Measurements from ENCODE around the gene SAMD13.

Gene SAMD13

GRCh38 chr1:84307398-84307797, 5.9 kb downstream of the SAMD13 start:
- TF ChIP-seq TAF1 (IDR thresholded peaks at IDR 0.05; ENCODE audit: low read depth) (no peak), TEAD4 (IDR thresholded peaks at IDR 0.05) (no peak), TCF12 (IDR thresholded peaks at IDR 0.05; ENCODE audit: low read depth) (no peak), CREB1 (IDR thresholded peaks at IDR 0.05; ENCODE audit: low read depth) (no peak), RAD21 (IDR thresholded peaks at IDR 0.05; ENCODE audit: low read depth) (no peak), MAX (IDR thresholded peaks at IDR 0.05) (no peak), USF1 (IDR thresholded peaks at IDR 0.05) (no peak), FOXM1 (IDR thresholded peaks at IDR 0.05; ENCODE audit: borderline replicate concordance, low read depth) (no peak), EP300 (IDR thresholded peaks at IDR 0.05; ENCODE audit: borderline replicate concordance) (no peak), CEBPB (IDR thresholded peaks at IDR 0.05) (no peak), YY1 (IDR thresholded peaks at IDR 0.05; ENCODE audit: low read depth) (no peak), EGR1 (IDR thresholded peaks at IDR 0.05) (no peak), ZBTB7A (IDR thresholded peaks at IDR 0.05; ENCODE audit: low read depth) (no peak)

- no peak for TF ChIP-seq RAD21 (IDR thresholded peaks at IDR 0.05; ENCODE audit: low read depth)
- no peak for TF ChIP-seq TEAD4 (IDR thresholded peaks at IDR 0.05)
- no peak for TF ChIP-seq EGR1 (IDR thresholded peaks at IDR 0.05)
- no peak for TF ChIP-seq REST (IDR thresholded peaks at IDR 0.05; ENCODE audit: low read depth)
- TF ChIP-seq CEBPB (IDR thresholded peaks at IDR 0.05) = no peak
- TF ChIP-seq USF1 (IDR thresholded peaks at IDR 0.05) = no peak
- no peak for TF ChIP-seq TCF12 (IDR thresholded peaks at IDR 0.05; ENCODE audit: low read depth)
- no peak for TF ChIP-seq TAF1 (IDR thresholded peaks at IDR 0.05; ENCODE audit: low read depth)
- TF ChIP-seq NFIC (IDR thresholded peaks at IDR 0.05) = no peak
- TF ChIP-seq YY1 (IDR thresholded peaks at IDR 0.05; ENCODE audit: low read depth) = no peak
- TF ChIP-seq EP300 (IDR thresholded peaks at IDR 0.05; ENCODE audit: borderline replicate concordance) = no peak
- TF ChIP-seq MAX (IDR thresholded peaks at IDR 0.05) = no peak
- no peak for TF ChIP-seq FOXM1 (IDR thresholded peaks at IDR 0.05; ENCODE audit: borderline replicate concordance, low read depth)
- TF ChIP-seq CREB1 (IDR thresholded peaks at IDR 0.05; ENCODE audit: low read depth) = no peak
- TF ChIP-seq ZBTB7A (IDR thresholded peaks at IDR 0.05; ENCODE audit: low read depth) = no peak
Measured at GRCh38 chr1:84311296-84311695, 9.8 kb downstream of the SAMD13 start.

GRCh38 chr1:84319662-84320061, 18.2 kb downstream of the SAMD13 start:
- TF ChIP-seq TEAD4 (IDR thresholded peaks at IDR 0.05) (no peak), RAD21 (IDR thresholded peaks at IDR 0.05; ENCODE audit: low read depth) (no peak), REST (IDR thresholded peaks at IDR 0.05; ENCODE audit: low read depth) (no peak), ZBTB7A (IDR thresholded peaks at IDR 0.05; ENCODE audit: low read depth) (no peak), YY1 (IDR thresholded peaks at IDR 0.05; ENCODE audit: low read depth) (no peak), CREB1 (IDR thresholded peaks at IDR 0.05; ENCODE audit: low read depth) (no peak), EP300 (IDR thresholded peaks at IDR 0.05; ENCODE audit: borderline replicate concordance) (no peak), CEBPB (IDR thresholded peaks at IDR 0.05) (no peak), EGR1 (IDR thresholded peaks at IDR 0.05) (no peak), USF1 (IDR thresholded peaks at IDR 0.05) (no peak), TCF12 (IDR thresholded peaks at IDR 0.05; ENCODE audit: low read depth) (no peak), FOXM1 (IDR thresholded peaks at IDR 0.05; ENCODE audit: borderline replicate concordance, low read depth) (no peak), NFIC (IDR thresholded peaks at IDR 0.05) (no peak), TAF1 (IDR thresholded peaks at IDR 0.05; ENCODE audit: low read depth) (no peak), MAX (IDR thresholded peaks at IDR 0.05) (no peak)

GRCh38 chr1:84327830-84328229, 26.3 kb downstream of the SAMD13 start:
- no peak for TF ChIP-seq ZBTB7A (IDR thresholded peaks at IDR 0.05; ENCODE audit: low read depth)
- no peak for TF ChIP-seq FOXM1 (IDR thresholded peaks at IDR 0.05; ENCODE audit: borderline replicate concordance, low read depth)
- TF ChIP-seq TEAD4 (IDR thresholded peaks at IDR 0.05) = no peak
- no peak for TF ChIP-seq REST (IDR thresholded peaks at IDR 0.05; ENCODE audit: low read depth)
- TF ChIP-seq EGR1 (IDR thresholded peaks at IDR 0.05) = no peak
- TF ChIP-seq TCF12 (IDR thresholded peaks at IDR 0.05; ENCODE audit: low read depth) = no peak
- TF ChIP-seq EP300 (IDR thresholded peaks at IDR 0.05; ENCODE audit: borderline replicate concordance) = no peak
- TF ChIP-seq CEBPB (IDR thresholded peaks at IDR 0.05) = no peak
- no peak for TF ChIP-seq CREB1 (IDR thresholded peaks at IDR 0.05; ENCODE audit: low read depth)
- no peak for TF ChIP-seq TAF1 (IDR thresholded peaks at IDR 0.05; ENCODE audit: low read depth)

Data from Ishikawa (cell line).